ENCODE measurements around the gene BTBD19. TPM values are rescaled to one million over a fixed set of nuclear protein-coding genes. Genes with fewer than 3 reads are reported as not detected.

Gene BTBD19
- total and polyA plus RNA-seq, 2 experiments from 2014 or later, result 0.98 to 1.3 TPM

DNA sequence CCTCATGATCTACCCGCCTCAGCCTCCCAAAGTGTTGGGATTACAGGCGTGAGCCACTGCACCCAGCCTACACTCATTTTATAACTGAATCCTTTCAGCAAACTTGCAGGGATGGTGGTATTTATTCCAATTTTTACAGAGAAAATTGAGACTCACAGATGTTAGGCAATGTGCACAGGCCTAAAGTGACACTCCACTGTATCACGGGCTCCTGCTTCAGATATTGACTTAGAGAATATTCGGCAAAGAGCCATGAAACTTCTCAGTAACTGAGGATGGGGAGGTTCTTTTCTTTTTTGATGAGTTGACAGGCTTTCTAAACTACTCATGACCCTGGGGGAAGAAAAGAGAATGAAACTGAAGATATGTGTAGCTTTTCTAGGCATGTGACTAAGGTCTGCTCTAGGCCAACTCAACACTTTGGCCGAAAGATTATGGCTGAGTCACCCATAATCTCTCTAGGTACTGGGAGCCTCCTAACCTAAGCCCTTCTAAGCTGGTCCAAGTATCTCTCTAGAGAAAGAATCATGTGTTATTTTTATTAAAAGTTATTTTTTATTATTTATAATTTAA, 54.6 kb downstream of the BTBD19 start:
- no peak overlapping the region for H3K4me3 ChIP-seq
- no peaks in the 10 kb centered on the region for H3K27me3 ChIP-seq
- no peaks in the 10 kb centered on the region for H3K4me1 ChIP-seq (ENCODE audit: low read depth)
- no peaks in the 10 kb centered on the region for H3K9me3 ChIP-seq (ENCODE audit: low read depth)
- no peak overlapping the region for H3K27ac ChIP-seq
- H3K36me3 ChIP-seq, result no peaks in the 10 kb centered on the region
- peak in 1 of 2 donors; percentile 73 for DNase-seq (ENCODE audit: low read depth in 1 of 2, low spot score in 1 of 2)
- TF ChIP-seq, protein P1, sequence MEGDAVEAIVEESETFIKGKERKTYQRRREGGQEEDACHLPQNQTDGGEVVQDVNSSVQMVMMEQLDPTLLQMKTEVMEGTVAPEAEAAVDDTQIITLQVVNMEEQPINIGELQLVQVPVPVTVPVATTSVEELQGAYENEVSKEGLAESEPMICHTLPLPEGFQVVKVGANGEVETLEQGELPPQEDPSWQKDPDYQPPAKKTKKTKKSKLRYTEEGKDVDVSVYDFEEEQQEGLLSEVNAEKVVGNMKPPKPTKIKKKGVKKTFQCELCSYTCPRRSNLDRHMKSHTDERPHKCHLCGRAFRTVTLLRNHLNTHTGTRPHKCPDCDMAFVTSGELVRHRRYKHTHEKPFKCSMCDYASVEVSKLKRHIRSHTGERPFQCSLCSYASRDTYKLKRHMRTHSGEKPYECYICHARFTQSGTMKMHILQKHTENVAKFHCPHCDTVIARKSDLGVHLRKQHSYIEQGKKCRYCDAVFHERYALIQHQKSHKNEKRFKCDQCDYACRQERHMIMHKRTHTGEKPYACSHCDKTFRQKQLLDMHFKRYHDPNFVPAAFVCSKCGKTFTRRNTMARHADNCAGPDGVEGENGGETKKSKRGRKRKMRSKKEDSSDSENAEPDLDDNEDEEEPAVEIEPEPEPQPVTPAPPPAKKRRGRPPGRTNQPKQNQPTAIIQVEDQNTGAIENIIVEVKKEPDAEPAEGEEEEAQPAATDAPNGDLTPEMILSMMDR (IDR thresholded peaks at IDR 0.05; ENCODE audit: low read depth, low read length), result no peak

Other genes with a start within 250 kb of the BTBD19 start
- gene TMEM53, start 134.0 kb upstream of the BTBD19 start, total RNA-seq, result 15.2 and 23.6 TPM in 2 replicates
- gene TMEM53, start 134.0 kb upstream of the BTBD19 start, polyA plus RNA-seq, result 29.7 and 43.0 TPM in 2 replicates
- 2.4 and 5.7 TPM in 2 replicates for gene ARMH1, start 133.8 kb upstream of the BTBD19 start, total RNA-seq
- gene ARMH1, start 133.8 kb upstream of the BTBD19 start, polyA plus RNA-seq, result 2.8 and 9.0 TPM in 2 replicates
- gene RNU5D-1, start 77.4 kb upstream of the BTBD19 start, total RNA-seq, result not detected in 2 replicates
- gene RNU5D-1, start 77.4 kb upstream of the BTBD19 start, polyA plus RNA-seq, result not detected in 2 replicates
- gene KIF2C, start 68.7 kb upstream of the BTBD19 start, total RNA-seq, result 11.0 and 80.8 TPM in 2 replicates
- gene KIF2C, start 68.7 kb upstream of the BTBD19 start, polyA plus RNA-seq, result 10.0 and 82.5 TPM in 2 replicates
- gene RPS8, start 33.0 kb upstream of the BTBD19 start, total RNA-seq, result 2,166 and 2,475 TPM in 2 replicates
- gene RPS8, start 33.0 kb upstream of the BTBD19 start, polyA plus RNA-seq, result 534 and 651 TPM in 2 replicates
- gene BEST4, start 20.4 kb upstream of the BTBD19 start, total RNA-seq, result 0.32 and 0.98 TPM in 2 replicates
- 1.4 and 1.5 TPM in 2 replicates for gene BEST4, start 20.4 kb upstream of the BTBD19 start, polyA plus RNA-seq
- 6.2 and 9.5 TPM in 2 replicates for gene PLK3, start 8.1 kb upstream of the BTBD19 start, total RNA-seq
- 6.3 and 12.4 TPM in 2 replicates for gene PLK3, start 8.1 kb upstream of the BTBD19 start, polyA plus RNA-seq
- 0.32 TPM in 1 of 2 replicates, not detected in the other for gene DYNLT4, start 1.2 kb upstream of the BTBD19 start, total RNA-seq
- 0.43 and 0.95 TPM in 2 replicates for gene DYNLT4, start 1.2 kb upstream of the BTBD19 start, polyA plus RNA-seq
- gene PTCH2, start 34.7 kb downstream of the BTBD19 start, total RNA-seq, result 0.53 and 0.66 TPM in 2 replicates
- 0.65 and 0.97 TPM in 2 replicates for gene PTCH2, start 34.7 kb downstream of the BTBD19 start, polyA plus RNA-seq
- gene EIF2B3, start 178.1 kb downstream of the BTBD19 start, total RNA-seq, result 20.7 and 22.8 TPM in 2 replicates
- 39.7 and 62.6 TPM in 2 replicates for gene EIF2B3, start 178.1 kb downstream of the BTBD19 start, polyA plus RNA-seq
- 22.5 TPM in 2 replicates for gene HECTD3, start 202.8 kb downstream of the BTBD19 start, total RNA-seq
- 22.5 and 28.1 TPM in 2 replicates for gene HECTD3, start 202.8 kb downstream of the BTBD19 start, polyA plus RNA-seq
- 110 and 142 TPM in 2 replicates for gene UROD, start 203.7 kb downstream of the BTBD19 start, total RNA-seq
- gene UROD, start 203.7 kb downstream of the BTBD19 start, polyA plus RNA-seq, result 200 and 237 TPM in 2 replicates